ENCODE measurements around the gene AOAH.
A peak's percentile ranks its signal among the peaks of the same experiment; 100 is the strongest.
"Not testable (repeated sequence)": the region's sequence is repeated elsewhere in the genome, so short reads cannot be mapped to it uniquely, and the experiment has no call there.

AOAH gene

GRCh38 chr7:36487756-36488336 is 236.4 kb downstream of the AOAH start:
- H3K4me3 ChIP-seq (ENCODE audit: low read length), result no peak overlapping the region
- DNase-seq (ENCODE audit: low read depth), result peak; percentile 57
- peak; percentile 78 for TF ChIP-seq CTCF (conservative IDR thresholded peaks at IDR 0.05; ENCODE audit: low read length)

GRCh38 chr7:36486336-36486735 is 238.0 kb downstream of the AOAH start:
- H3K4me3 ChIP-seq (ENCODE audit: low read length), result no peak overlapping the region
- no peak for DNase-seq (ENCODE audit: low read depth)
- TF ChIP-seq CTCF (conservative IDR thresholded peaks at IDR 0.05; ENCODE audit: low read length), result no peak

- TF ChIP-seq CTCF (conservative IDR thresholded peaks at IDR 0.05; ENCODE audit: low read length), result no peak
- DNase-seq (ENCODE audit: low read depth), result no peak
- H3K4me3 ChIP-seq (ENCODE audit: low read length), result no peak overlapping the region
Measured at GRCh38 chr7:36484265-36484664, 240.0 kb downstream of the AOAH start.

- not testable (repeated sequence) for H3K4me3 ChIP-seq (ENCODE audit: low read length); DNase-seq (ENCODE audit: low read depth)
Measured at GRCh38 chr7:36483853-36484252, 240.4 kb downstream of the AOAH start.

- DNase-seq (ENCODE audit: low read depth), result no peak
- H3K4me3 ChIP-seq (ENCODE audit: low read length), result no peak overlapping the region
- TF ChIP-seq CTCF (conservative IDR thresholded peaks at IDR 0.05; ENCODE audit: low read length), result no peak
Measured at GRCh38 chr7:36478745-36479144, 245.5 kb downstream of the AOAH start.

- H3K4me3 ChIP-seq (ENCODE audit: low read length), result no peak overlapping the region
- no peak for DNase-seq (ENCODE audit: low read depth)
- no peak for TF ChIP-seq CTCF (conservative IDR thresholded peaks at IDR 0.05; ENCODE audit: low read length)
Measured at GRCh38 chr7:36475381-36475780, 248.9 kb downstream of the AOAH start.

- H3K4me3 ChIP-seq (ENCODE audit: low read length), result no peak overlapping the region
- TF ChIP-seq CTCF (conservative IDR thresholded peaks at IDR 0.05; ENCODE audit: low read length), result no peak
- no peak for DNase-seq (ENCODE audit: low read depth)
Measured at GRCh38 chr7:36475011-36475342, 249.3 kb downstream of the AOAH start.

Measured in AG10803 (cell line).